Effector memory CD4-positive, alpha-beta T cell (primary cell): ENCODE measurements around the gene GHR.

ENCODE experiments used
- DNase-seq, 3 donors: peaks; one replicate each; pipeline ENCODE4 v3.0.0-alpha.2; 2020
- H3K27ac ChIP-seq: 2 replicates; pipeline ENCODE4 v1.7.0; 2013; ENCODE audit warnings: mild to moderate bottlenecking, low read length, moderate library complexity; ENCODE audit not compliant: insufficient read depth, poor library complexity, severe bottlenecking
- H3K27me3 ChIP-seq: replicated peaks from 2 replicates; pipeline ENCODE4 v1.7.0; 2013; ENCODE audit warnings: mild to moderate bottlenecking, low read length; ENCODE audit not compliant: insufficient read depth, control insufficient read depth, poor library complexity, severe bottlenecking
- H3K36me3 ChIP-seq: 2 replicates; pipeline ENCODE4 v1.7.0; 2013; ENCODE audit warnings: mild to moderate bottlenecking, low read length, moderate library complexity; ENCODE audit not compliant: control insufficient read depth, insufficient read depth
- H3K4me1 ChIP-seq: 2 replicates; pipeline ENCODE4 v1.7.0; 2013; ENCODE audit warnings: low read length, mild to moderate bottlenecking; ENCODE audit not compliant: control insufficient read depth, insufficient read depth, poor library complexity, severe bottlenecking
- H3K4me3 ChIP-seq: 2 replicates; pipeline ENCODE4 v1.7.0; 2013; ENCODE audit warnings: low read length, low read depth, mild to moderate bottlenecking; ENCODE audit not compliant: insufficient read depth, poor library complexity, severe bottlenecking
- H3K9me3 ChIP-seq: 2 replicates; pipeline ENCODE4 v1.7.0; 2013; ENCODE audit warnings: mild to moderate bottlenecking, low read length, moderate library complexity; ENCODE audit not compliant: control insufficient read depth

The GHR gene

GRCh38 chr5:42400474-42400873 lies 22.8 kb upstream of the GHR start:
- Histone ChIP-seq H3K36me3 (no peaks in the 10 kb centered on the region), H3K27me3 (no peaks in the 10 kb centered on the region), H3K4me3 (no peak overlapping the region), H3K4me1 (no peaks in the 10 kb centered on the region), H3K27ac (no peak overlapping the region), H3K9me3 (no peaks in the 10 kb centered on the region)
- DNase-seq = no peak

GRCh38 chr5:42403236-42403635 lies 20.0 kb upstream of the GHR start:
- H3K27ac ChIP-seq = no peak overlapping the region
- H3K4me1 ChIP-seq = no peaks in the 10 kb centered on the region
- H3K27me3 ChIP-seq = no peaks in the 10 kb centered on the region
- no peaks in the 10 kb centered on the region for H3K9me3 ChIP-seq
- H3K4me3 ChIP-seq = no peak overlapping the region
- DNase-seq = no peak
- no peaks in the 10 kb centered on the region for H3K36me3 ChIP-seq

GRCh38 chr5:42404366-42404765 lies 18.9 kb upstream of the GHR start:
- DNase-seq = no peak
- Histone ChIP-seq H3K4me3 (no peak overlapping the region), H3K4me1 (no peaks in the 10 kb centered on the region), H3K27ac (no peak overlapping the region), H3K36me3 (no peaks in the 10 kb centered on the region), H3K9me3 (no peaks in the 10 kb centered on the region), H3K27me3 (no peaks in the 10 kb centered on the region)

- H3K4me3 ChIP-seq = no peak overlapping the region
- no peak for DNase-seq
- no peaks in the 10 kb centered on the region for H3K9me3 ChIP-seq
- no peak overlapping the region for H3K27ac ChIP-seq
- no peaks in the 10 kb centered on the region for H3K36me3 ChIP-seq
- peaks cover 1% of the 10 kb centered on the region for H3K4me1 ChIP-seq
- peaks cover under 1% of the 10 kb centered on the region for H3K27me3 ChIP-seq
These were observed 3.9 kb upstream of the GHR start for GRCh38 chr5:42419294-42419693.

- no peak overlapping the region for H3K4me3 ChIP-seq
- H3K9me3 ChIP-seq = no peaks in the 10 kb centered on the region
- H3K36me3 ChIP-seq = no peaks in the 10 kb centered on the region
- peaks cover 7% of the 10 kb centered on the region for H3K27me3 ChIP-seq
- peaks cover 4% of the 10 kb centered on the region for H3K4me1 ChIP-seq
- DNase-seq = no peak
- H3K27ac ChIP-seq = no peak overlapping the region
These were observed 471 bp upstream of the GHR start for GRCh38 chr5:42422656-42423280.

GRCh38 chr5:42426016-42426415 lies 2.8 kb downstream of the GHR start:
- Histone ChIP-seq H3K4me1 (peaks cover 4% of the 10 kb centered on the region), H3K9me3 (no peaks in the 10 kb centered on the region), H3K27ac (no peak overlapping the region), H3K36me3 (no peaks in the 10 kb centered on the region), H3K4me3 (no peak overlapping the region), H3K27me3 (peaks cover 7% of the 10 kb centered on the region)
- no peak for DNase-seq

GRCh38 chr5:42429694-42430093 lies 6.5 kb downstream of the GHR start:
- H3K27me3 ChIP-seq = peaks cover 2% of the 10 kb centered on the region
- no peak for DNase-seq
- H3K4me1 ChIP-seq = no peaks in the 10 kb centered on the region
- H3K27ac ChIP-seq = no peak overlapping the region
- H3K9me3 ChIP-seq = no peaks in the 10 kb centered on the region
- no peaks in the 10 kb centered on the region for H3K36me3 ChIP-seq
- no peak overlapping the region for H3K4me3 ChIP-seq

GRCh38 chr5:42434047-42434724 lies 10.9 kb downstream of the GHR start:
- Histone ChIP-seq H3K4me3 (no peak overlapping the region), H3K27ac (no peak overlapping the region), H3K27me3 (no peaks in the 10 kb centered on the region), H3K9me3 (no peaks in the 10 kb centered on the region), H3K36me3 (no peaks in the 10 kb centered on the region), H3K4me1 (no peaks in the 10 kb centered on the region)
- no peak for DNase-seq

- Histone ChIP-seq H3K36me3 (no peaks in the 10 kb centered on the region), H3K27me3 (no peaks in the 10 kb centered on the region), H3K4me3 (no peak overlapping the region), H3K4me1 (no peaks in the 10 kb centered on the region), H3K27ac (no peak overlapping the region), H3K9me3 (no peaks in the 10 kb centered on the region)
- no peak for DNase-seq
These were observed 12.8 kb downstream of the GHR start for GRCh38 chr5:42436051-42436450.

GRCh38 chr5:42454216-42454995 lies 31.2 kb downstream of the GHR start:
- no peaks in the 10 kb centered on the region for H3K27me3 ChIP-seq
- no peak for DNase-seq
- no peak overlapping the region for H3K27ac ChIP-seq

More at GRCh38 chr5:42454216-42454995, 31.2 kb downstream of the GHR start:
- no peaks in the 10 kb centered on the region for H3K36me3 ChIP-seq
- H3K4me3 ChIP-seq = no peak overlapping the region
- no peaks in the 10 kb centered on the region for H3K4me1 ChIP-seq
- H3K9me3 ChIP-seq = no peaks in the 10 kb centered on the region
